ENCODE data around the gene C11orf54. TPM values are rescaled to one million over a fixed set of nuclear protein-coding genes. Genes with fewer than 3 reads are reported as not detected.

C11orf54 gene
- total RNA-seq, 1 donor from 2014 or later = 48.3 TPM

DNA sequence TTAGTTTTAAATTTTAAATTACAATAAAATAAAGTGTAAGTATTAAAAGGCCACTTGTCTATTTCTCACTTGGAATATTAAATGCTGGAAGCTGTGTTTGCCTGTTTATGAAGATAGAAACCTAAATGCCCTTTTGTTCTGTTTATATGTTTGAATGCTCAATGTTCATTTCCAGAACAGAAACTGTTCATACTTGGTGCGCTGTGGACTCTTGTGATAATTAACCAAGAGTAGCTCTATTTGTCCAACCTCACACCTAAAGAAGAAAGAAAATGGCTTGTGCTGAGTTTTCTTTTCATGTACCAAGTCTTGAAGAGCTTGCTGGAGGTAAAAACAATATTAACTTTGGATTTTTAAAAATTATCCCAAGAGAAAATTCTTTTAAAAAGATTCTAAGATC is 5.7 kb downstream of the C11orf54 start:
- no peaks in the 10 kb centered on the region for H3K27me3 ChIP-seq
- no peak overlapping the region for H3K4me3 ChIP-seq
- intact Hi-C loops (cut with DNase I) = no loop called here
- peaks cover 9% of the 10 kb centered on the region for H3K4me1 ChIP-seq
- peaks cover 6% of the 10 kb centered on the region for H3K36me3 ChIP-seq
- H3K9me3 ChIP-seq = no peaks in the 10 kb centered on the region
- DNase-seq (no peak), ATAC-seq (no peak)
- H3K27ac ChIP-seq = no peak overlapping the region
- TF ChIP-seq, protein P1, sequence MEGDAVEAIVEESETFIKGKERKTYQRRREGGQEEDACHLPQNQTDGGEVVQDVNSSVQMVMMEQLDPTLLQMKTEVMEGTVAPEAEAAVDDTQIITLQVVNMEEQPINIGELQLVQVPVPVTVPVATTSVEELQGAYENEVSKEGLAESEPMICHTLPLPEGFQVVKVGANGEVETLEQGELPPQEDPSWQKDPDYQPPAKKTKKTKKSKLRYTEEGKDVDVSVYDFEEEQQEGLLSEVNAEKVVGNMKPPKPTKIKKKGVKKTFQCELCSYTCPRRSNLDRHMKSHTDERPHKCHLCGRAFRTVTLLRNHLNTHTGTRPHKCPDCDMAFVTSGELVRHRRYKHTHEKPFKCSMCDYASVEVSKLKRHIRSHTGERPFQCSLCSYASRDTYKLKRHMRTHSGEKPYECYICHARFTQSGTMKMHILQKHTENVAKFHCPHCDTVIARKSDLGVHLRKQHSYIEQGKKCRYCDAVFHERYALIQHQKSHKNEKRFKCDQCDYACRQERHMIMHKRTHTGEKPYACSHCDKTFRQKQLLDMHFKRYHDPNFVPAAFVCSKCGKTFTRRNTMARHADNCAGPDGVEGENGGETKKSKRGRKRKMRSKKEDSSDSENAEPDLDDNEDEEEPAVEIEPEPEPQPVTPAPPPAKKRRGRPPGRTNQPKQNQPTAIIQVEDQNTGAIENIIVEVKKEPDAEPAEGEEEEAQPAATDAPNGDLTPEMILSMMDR (IDR thresholded peaks at IDR 0.05) = no peak

DNA sequence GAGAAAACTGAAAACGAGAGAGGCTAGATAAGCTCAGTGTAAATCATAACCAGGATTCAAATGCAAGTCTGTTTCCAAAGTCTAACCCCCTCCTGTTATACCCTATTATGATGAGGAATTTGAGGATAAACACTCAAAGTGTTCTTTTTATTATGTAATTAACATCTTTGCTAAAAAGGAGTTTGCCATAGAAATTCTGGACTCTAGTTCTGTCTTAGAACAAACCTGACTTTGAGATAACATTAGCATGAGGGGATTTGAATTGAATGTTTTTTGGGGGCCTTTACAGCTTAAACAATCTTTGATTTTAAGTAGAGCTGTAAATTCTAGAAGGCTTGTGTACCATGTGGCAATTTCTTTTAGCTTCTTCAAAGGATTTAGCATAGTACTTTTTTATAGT is 9.5 kb downstream of the C11orf54 start:
- no peaks in the 10 kb centered on the region for H3K9me3 ChIP-seq
- H3K27ac ChIP-seq = no peak overlapping the region
- TF ChIP-seq, protein P1 (IDR thresholded peaks at IDR 0.05) = no peak
- intact Hi-C loops (cut with DNase I) = no loop called here
- no peak for DNase-seq
- peaks cover 30% of the 10 kb centered on the region for H3K36me3 ChIP-seq
- no peak for ATAC-seq
- no peaks in the 10 kb centered on the region for H3K27me3 ChIP-seq
- no peaks in the 10 kb centered on the region for H3K4me1 ChIP-seq
- no peak overlapping the region for H3K4me3 ChIP-seq

DNA sequence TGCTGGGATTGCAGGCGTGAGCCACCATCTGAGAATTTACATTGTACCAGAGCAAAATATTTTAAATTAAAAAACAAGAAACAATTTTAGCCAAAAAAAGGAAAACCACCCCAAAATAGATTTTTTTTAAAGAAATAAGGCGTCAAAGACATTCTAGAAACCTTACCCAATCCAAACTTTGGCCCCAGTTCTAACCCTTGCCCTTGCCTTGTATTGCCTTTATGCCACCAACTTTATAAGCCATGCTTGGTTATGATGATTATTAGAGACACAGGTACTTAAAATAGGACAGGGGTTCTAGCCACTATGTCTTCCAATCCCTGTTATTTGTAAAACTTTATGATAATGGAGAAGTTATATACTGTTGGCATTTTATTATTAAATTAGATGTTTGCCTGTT is 11.8 kb downstream of the C11orf54 start:
- Histone ChIP-seq H3K4me1 (no peaks in the 10 kb centered on the region), H3K9me3 (no peaks in the 10 kb centered on the region), H3K27me3 (no peaks in the 10 kb centered on the region), H3K36me3 (peaks cover 52% of the 10 kb centered on the region), H3K4me3 (no peak overlapping the region), H3K27ac (no peak overlapping the region)
- intact Hi-C loops (cut with DNase I) = no loop called here
- ATAC-seq = no peak
- TF ChIP-seq, protein P1 (IDR thresholded peaks at IDR 0.05) = no peak
- DNase-seq = no peak

DNA sequence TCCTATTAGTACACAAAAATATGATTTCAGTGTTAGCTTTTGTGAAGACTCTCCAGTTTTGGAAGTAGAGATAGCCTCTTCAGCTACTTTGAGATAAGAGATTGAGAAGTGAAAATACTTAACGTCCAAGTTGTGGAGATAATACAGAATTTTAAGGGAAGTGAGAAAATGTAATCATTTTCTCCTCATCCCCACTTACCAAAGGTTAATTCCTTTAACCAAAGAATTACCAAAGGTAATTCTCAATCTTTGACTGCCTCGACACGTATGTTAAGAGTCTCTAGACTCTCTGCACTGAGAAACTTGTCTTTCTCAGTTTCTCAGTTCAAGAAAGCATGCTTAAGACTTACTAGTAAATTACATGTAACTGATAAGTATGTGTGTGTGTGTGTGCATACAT is 15.3 kb downstream of the C11orf54 start:
- Histone ChIP-seq H3K9me3 (no peaks in the 10 kb centered on the region), H3K4me1 (no peaks in the 10 kb centered on the region), H3K27me3 (no peaks in the 10 kb centered on the region), H3K36me3 (peaks cover 82% of the 10 kb centered on the region), H3K4me3 (no peak overlapping the region), H3K27ac (no peak overlapping the region)
- ATAC-seq (no peak), DNase-seq (no peak)
- TF ChIP-seq, protein P1 (IDR thresholded peaks at IDR 0.05) = no peak
- intact Hi-C loops (cut with DNase I) = no loop called here

DNA sequence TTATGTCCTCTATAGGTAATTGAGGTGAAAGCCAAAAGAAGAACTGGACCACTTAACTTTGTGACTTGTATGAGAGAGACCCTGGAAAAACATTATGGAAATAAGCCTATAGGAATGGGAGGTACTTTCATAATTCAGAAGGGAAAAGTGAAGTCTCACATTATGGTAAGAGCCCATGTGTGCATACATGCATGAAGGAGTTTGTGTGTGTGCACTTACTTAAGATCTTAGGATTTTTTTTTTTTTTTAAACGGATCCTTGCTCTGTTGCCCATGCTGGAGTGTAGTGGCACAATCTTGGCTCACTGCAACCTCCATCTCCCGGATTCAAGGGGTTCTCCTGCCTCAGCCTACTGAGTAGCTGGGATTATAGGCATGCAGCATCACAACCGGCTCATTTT is 15.8 kb downstream of the C11orf54 start:
- no peaks in the 10 kb centered on the region for H3K27me3 ChIP-seq
- H3K4me3 ChIP-seq = no peak overlapping the region
- TF ChIP-seq, protein P1 (IDR thresholded peaks at IDR 0.05) = no peak
- no peaks in the 10 kb centered on the region for H3K9me3 ChIP-seq
- ATAC-seq (no peak), DNase-seq (no peak)
- intact Hi-C loops (cut with DNase I) = no loop called here
- H3K4me1 ChIP-seq = no peaks in the 10 kb centered on the region
- H3K27ac ChIP-seq = no peak overlapping the region
- H3K36me3 ChIP-seq = peaks cover 87% of the 10 kb centered on the region
